Endodermal cell (in vitro differentiated cells): ENCODE measurements around the gene ZP2. TPM values are rescaled to one million over a fixed set of nuclear protein-coding genes. Genes with fewer than 3 reads are reported as not detected.

Source experiments
- DNase-seq: peaks from one replicate; pipeline ENCODE4 v3.0.0-alpha.2; 2017
- H3K27ac ChIP-seq: 2 replicates; pipeline ENCODE4 v1.5.1; 2013; ENCODE audit warnings: mild to moderate bottlenecking, low read depth, low read length, moderate library complexity
- H3K27me3 ChIP-seq: 2 replicates; pipeline ENCODE4 v1.6.1; 2013; ENCODE audit warnings: mild to moderate bottlenecking, low read length, moderate library complexity; ENCODE audit not compliant: insufficient read depth, control insufficient read depth, poor library complexity, severe bottlenecking
- H3K36me3 ChIP-seq: 2 replicates; pipeline ENCODE4 v1.7.0; 2013; ENCODE audit warnings: mild to moderate bottlenecking, low read length, moderate library complexity; ENCODE audit not compliant: control insufficient read depth, insufficient read depth
- H3K4me1 ChIP-seq: one replicate; pipeline ENCODE4 v1.7.0; 2013; ENCODE audit warnings: low read length; ENCODE audit not compliant: control insufficient read depth, insufficient read depth
- H3K4me3 ChIP-seq: 2 replicates; pipeline ENCODE4 v1.5.1; 2013; ENCODE audit warnings: mild to moderate bottlenecking, low read length, moderate library complexity
- H3K9ac ChIP-seq: 2 replicates; pipeline ENCODE4 v1.6.1; 2013; ENCODE audit warnings: mild to moderate bottlenecking, low read length, moderate library complexity; ENCODE audit not compliant: poor library complexity, severe bottlenecking; ENCODE audit errors: extremely low read depth
- H3K9me3 ChIP-seq: 2 replicates; pipeline ENCODE4 v1.6.1; 2013; ENCODE audit warnings: mild to moderate bottlenecking, low read length, moderate library complexity; ENCODE audit not compliant: control insufficient read depth
- H3K27ac Mint-ChIP-seq: 2 replicates; pipeline ENCODE4 v1.8.0; 2020; ENCODE audit warnings: mixed read lengths
- H3K27me3 Mint-ChIP-seq: 2 replicates; pipeline ENCODE4 v1.8.0; 2021; ENCODE audit warnings: mild to moderate bottlenecking, mixed read lengths; ENCODE audit not compliant: insufficient read depth
- H3K36me3 Mint-ChIP-seq: 2 replicates; pipeline ENCODE4 v1.8.0; 2020; ENCODE audit warnings: low read depth, mixed read lengths
- H3K4me1 Mint-ChIP-seq: 2 replicates; pipeline ENCODE4 v1.8.0; 2020; ENCODE audit warnings: mixed read lengths
- H3K4me3 Mint-ChIP-seq: 2 replicates; pipeline ENCODE4 v1.8.0; 2020; ENCODE audit warnings: mild to moderate bottlenecking, moderate library complexity, mixed read lengths
- H3K9me3 Mint-ChIP-seq: 2 replicates; pipeline ENCODE4 v1.8.0; 2020; ENCODE audit warnings: mild to moderate bottlenecking, mixed read lengths
- WGBS, 2 experiments: methylation state at CpG; one replicate each; pipeline versions ENCODE4 v1.1.5 to v1.1.7; 2013; ENCODE audit warnings: missing lambda C conversion rate in 2 of 2, mixed read lengths in 1 of 2; ENCODE audit not compliant: insufficient coverage in 1 of 2, insufficient read length in 1 of 2; 5-methylcytosine and 5-hydroxymethylcytosine counted together
- total RNA-seq, 2 donors: library from RNA; stranded (reverse); fragmentation: NEBNext Ultra II Directional in 1 of 2; extraction: Animal tissue kit (Norgen Biotek cat#: 25700) in 1 of 2; gene quantifications; 2 replicates in 1 of 2; 3 replicates in 1 of 2; pipeline ENCODE4 v1.2.1, GENCODE V29; 2021
- TF ChIP-seq, protein P1 (sequence below): fragments of 200-600 bp; sonication (generic); conservative IDR thresholded peaks from 2 replicates; pipeline ENCODE4 v1.5.0; 2021; ENCODE audit warnings: antibody characterized with exemption, mild to moderate bottlenecking

ZP2 gene
- total RNA-seq, 2 donors from 2014 or later = not detected

DNA sequence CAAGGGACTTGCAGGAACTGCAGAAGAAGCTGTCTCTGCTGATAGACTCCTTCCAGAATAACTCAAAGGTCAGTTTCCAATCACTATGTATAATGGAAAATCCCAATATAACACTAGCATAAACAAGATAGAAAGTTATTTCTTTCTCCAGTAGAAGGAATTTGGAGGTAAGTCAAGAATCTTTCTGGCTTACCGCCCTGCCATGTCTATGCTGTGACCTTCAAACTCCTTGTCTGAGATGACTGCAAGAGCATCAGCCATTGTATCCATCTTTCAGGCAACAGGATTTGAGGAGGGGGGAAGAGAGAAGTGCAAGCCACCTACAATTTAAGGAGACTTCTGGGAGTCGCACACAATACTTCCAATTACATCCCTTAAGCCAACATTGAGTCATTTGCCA is 50.2 kb downstream of the ZP2 start:
- Histone ChIP-seq H3K9ac (no peak overlapping the region), H3K27ac (no peak overlapping the region), H3K9me3 (no peaks in the 10 kb centered on the region), H3K4me1 (no peaks in the 10 kb centered on the region), H3K4me3 (no peak overlapping the region), H3K36me3 (peaks cover 45% of the 10 kb centered on the region), H3K27me3 (no peaks in the 10 kb centered on the region)
- Mint-ChIP-seq H3K4me1 (no peaks in the 10 kb centered on the region), H3K4me3 (no peak overlapping the region), H3K9me3 (no peaks in the 10 kb centered on the region), H3K36me3 (peaks cover 36% of the 10 kb centered on the region), H3K27ac (no peak overlapping the region), H3K27me3 (peaks cover 21% of the 10 kb centered on the region)
- whole genome bisulfite sequencing, 2 experiments = 92 to 100% methylated on average over 1 to 2 of the region's 2 CpGs
- DNase-seq = no peak
- TF ChIP-seq, protein P1, sequence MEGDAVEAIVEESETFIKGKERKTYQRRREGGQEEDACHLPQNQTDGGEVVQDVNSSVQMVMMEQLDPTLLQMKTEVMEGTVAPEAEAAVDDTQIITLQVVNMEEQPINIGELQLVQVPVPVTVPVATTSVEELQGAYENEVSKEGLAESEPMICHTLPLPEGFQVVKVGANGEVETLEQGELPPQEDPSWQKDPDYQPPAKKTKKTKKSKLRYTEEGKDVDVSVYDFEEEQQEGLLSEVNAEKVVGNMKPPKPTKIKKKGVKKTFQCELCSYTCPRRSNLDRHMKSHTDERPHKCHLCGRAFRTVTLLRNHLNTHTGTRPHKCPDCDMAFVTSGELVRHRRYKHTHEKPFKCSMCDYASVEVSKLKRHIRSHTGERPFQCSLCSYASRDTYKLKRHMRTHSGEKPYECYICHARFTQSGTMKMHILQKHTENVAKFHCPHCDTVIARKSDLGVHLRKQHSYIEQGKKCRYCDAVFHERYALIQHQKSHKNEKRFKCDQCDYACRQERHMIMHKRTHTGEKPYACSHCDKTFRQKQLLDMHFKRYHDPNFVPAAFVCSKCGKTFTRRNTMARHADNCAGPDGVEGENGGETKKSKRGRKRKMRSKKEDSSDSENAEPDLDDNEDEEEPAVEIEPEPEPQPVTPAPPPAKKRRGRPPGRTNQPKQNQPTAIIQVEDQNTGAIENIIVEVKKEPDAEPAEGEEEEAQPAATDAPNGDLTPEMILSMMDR = no peak

DNA sequence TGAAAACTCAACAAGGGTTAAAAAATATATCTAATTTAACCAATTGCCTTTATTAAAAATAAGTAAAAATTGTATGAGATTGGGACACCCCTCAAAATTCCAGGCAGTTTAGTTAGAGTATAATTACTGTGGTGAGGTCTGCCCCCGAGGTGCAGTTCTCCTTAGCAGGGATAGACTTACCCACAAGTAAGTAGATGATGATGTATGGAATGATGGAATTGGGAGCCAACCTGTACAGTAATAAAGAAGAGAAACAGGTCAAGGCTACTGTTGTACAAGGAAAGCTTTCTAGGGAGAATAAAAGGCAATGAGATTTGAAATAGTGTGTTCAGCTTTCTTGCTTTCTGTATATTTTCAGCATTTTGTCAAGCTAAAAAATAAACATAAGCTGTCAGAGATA is 51.1 kb downstream of the ZP2 start:
- peaks cover 5% of the 10 kb centered on the region for H3K4me1 Mint-ChIP-seq
- Histone ChIP-seq H3K4me3 (no peak overlapping the region), H3K9me3 (no peaks in the 10 kb centered on the region), H3K4me1 (no peaks in the 10 kb centered on the region), H3K36me3 (peaks cover 42% of the 10 kb centered on the region), H3K9ac (no peak overlapping the region), H3K27me3 (no peaks in the 10 kb centered on the region), H3K27ac (no peak overlapping the region)
- no peaks in the 10 kb centered on the region for H3K9me3 Mint-ChIP-seq
- peaks cover 33% of the 10 kb centered on the region for H3K36me3 Mint-ChIP-seq
- no peak for DNase-seq
- no peak overlapping the region for H3K4me3 Mint-ChIP-seq
- TF ChIP-seq, protein P1 = no peak
- WGBS, 2 experiments = 86 to 100% methylated on average over 1 of the region's 1 CpG
- no peak overlapping the region for H3K27ac Mint-ChIP-seq
- H3K27me3 Mint-ChIP-seq = peaks cover 21% of the 10 kb centered on the region

DNA sequence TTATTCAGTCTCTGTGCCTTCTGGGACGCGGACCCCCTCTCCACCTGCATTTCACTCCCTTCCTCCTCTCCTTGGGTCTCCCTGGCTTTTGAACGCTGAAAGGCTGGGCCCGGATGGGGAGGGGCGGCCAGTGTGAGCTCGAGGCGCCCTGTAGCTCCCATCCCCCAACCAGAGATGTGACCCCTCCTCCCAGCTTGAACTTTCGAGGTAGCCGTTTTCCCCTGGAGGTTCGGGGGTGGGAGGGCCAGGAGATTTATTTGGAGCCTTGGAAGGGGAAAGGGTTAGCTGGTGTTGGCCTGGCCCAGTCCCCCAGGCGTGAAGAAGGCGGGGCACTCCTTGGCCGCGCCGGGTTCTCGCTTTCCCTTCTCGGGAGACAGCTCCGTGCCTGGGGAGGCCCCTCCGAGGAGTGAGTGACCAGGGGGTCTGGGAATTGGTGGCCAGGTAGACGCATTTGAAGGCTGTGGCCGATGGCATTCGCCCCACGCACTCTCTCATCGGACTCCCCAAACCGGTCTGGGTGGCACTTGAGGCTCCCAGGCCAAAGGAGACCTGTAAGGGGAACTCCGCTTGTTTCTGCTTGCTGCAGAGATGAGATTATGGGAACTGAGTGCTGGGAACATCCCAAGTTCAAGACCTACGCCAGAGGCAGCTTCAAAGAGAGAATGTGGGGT is 52.0 kb downstream of the ZP2 start:
- Histone ChIP-seq H3K4me1 (no peaks in the 10 kb centered on the region), H3K9ac (peak overlapping the region; percentile 66), H3K27me3 (no peaks in the 10 kb centered on the region), H3K36me3 (peaks cover 33% of the 10 kb centered on the region), H3K4me3 (peak overlapping the region; percentile 94), H3K9me3 (no peaks in the 10 kb centered on the region), H3K27ac (no peak overlapping the region)
- peak overlapping the region; percentile 77 for H3K27ac Mint-ChIP-seq
- 0 to 6% methylated on average over 7 to 27 of the region's 27 CpGs for WGBS, 2 experiments
- H3K4me3 Mint-ChIP-seq = peak overlapping the region; percentile 79
- H3K36me3 Mint-ChIP-seq = peaks cover 27% of the 10 kb centered on the region
- peak; percentile 80 for DNase-seq
- peaks cover 21% of the 10 kb centered on the region for H3K27me3 Mint-ChIP-seq
- TF ChIP-seq, protein P1 = no peak
- no peaks in the 10 kb centered on the region for H3K9me3 Mint-ChIP-seq
- peaks cover 5% of the 10 kb centered on the region for H3K4me1 Mint-ChIP-seq
